HepG2 (cell line): ENCODE measurements around the gene SECTM1. TPM values are rescaled to one million over a fixed set of nuclear protein-coding genes. Genes with fewer than 3 reads are reported as not detected.

ENCODE experiments used
- CREM ChIP-seq, 2 experiments: sonication (generic) in 1 of 2; formaldehyde crosslinking in 1 of 2; IDR thresholded peaks; 2 replicates each; pipeline versions ENCODE4 v1.4.0 to v1.6.1; 2016 to 2020; ENCODE audit warnings: antibody characterized with exemption in 1 of 2, mild to moderate bottlenecking in 1 of 2, missing genetic modification reagents in 1 of 2
- DMAP1 ChIP-seq: IDR thresholded peaks from 2 replicates; pipeline ENCODE4 v1.6.1; 2016
- FOXM1 ChIP-seq: sonication (generic); formaldehyde crosslinking; IDR thresholded peaks from 2 replicates; pipeline ENCODE4 v1.5.0; 2020; ENCODE audit warnings: missing genetic modification reagents
- GFI1 ChIP-seq: sonication (generic); formaldehyde crosslinking; IDR thresholded peaks from 2 replicates; pipeline ENCODE4 v1.5.0; 2020; ENCODE audit warnings: missing genetic modification reagents, mild to moderate bottlenecking, borderline replicate concordance
- NFKBIZ ChIP-seq: IDR thresholded peaks from 2 replicates; pipeline ENCODE4 v1.6.1; 2018; ENCODE audit warnings: missing genetic modification reagents, missing compliant biosample characterization
- RAD51 ChIP-seq: fragments of 450-650 bp; IDR thresholded peaks from 2 replicates; pipeline ENCODE4 v1.6.1; 2016; ENCODE audit warnings: borderline replicate concordance
- RFXANK ChIP-seq: IDR thresholded peaks from 2 replicates; pipeline ENCODE4 v1.6.1; 2016
- RNF2 ChIP-seq: fragments of 450-650 bp; conservative IDR thresholded peaks from 2 replicates; pipeline ENCODE4 v1.6.1; 2016; ENCODE audit warnings: low read depth
- SMARCC2 ChIP-seq: fragments of 450-650 bp; IDR thresholded peaks from 2 replicates; pipeline ENCODE4 v1.6.1; 2017; ENCODE audit warnings: antibody characterized with exemption, mild to moderate bottlenecking
- SNAPC2 ChIP-seq: sonication (generic); formaldehyde crosslinking; IDR thresholded peaks from 2 replicates; pipeline ENCODE4 v1.8.1; 2022; ENCODE audit warnings: mild to moderate bottlenecking, missing genetic modification reagents
- SUZ12 ChIP-seq: fragments of 150-350 bp; IDR thresholded peaks from 2 replicates; pipeline ENCODE4 v1.6.1; 2014; ENCODE audit warnings: low read depth, low read length
- ZNF3 ChIP-seq: IDR thresholded peaks from 2 replicates; pipeline ENCODE4 v1.7.0; 2017; ENCODE audit warnings: inconsistent platforms
- ZNF510 ChIP-seq: sonication (generic); formaldehyde crosslinking; IDR thresholded peaks from 2 replicates; pipeline ENCODE4 v1.4.0; 2020; ENCODE audit warnings: low read depth, mild to moderate bottlenecking, missing genetic modification reagents
- ZNF605 ChIP-seq: sonication (generic); formaldehyde crosslinking; IDR thresholded peaks from 2 replicates; pipeline ENCODE4 v1.8.0; 2022; ENCODE audit warnings: mild to moderate bottlenecking, missing genetic modification reagents
- polyA plus RNA-seq, 8 experiments: library from polyadenylated mRNA; depleted of rRNA in 3 of 8; stranded (reverse) in 7 of 8; unstranded in 1 of 8; fragments of >200 nt; fragmentation: Illumina TruSeq in 4 of 8; extraction: Trizol in 4 of 8; gene quantifications; 2 replicates each; pipeline versions ENCODE4 v1.2.1 to v1.2.3, GENCODE V29; 2011 to 2016; ENCODE audit warnings: low read depth in 4 of 8, missing spikeins in 1 of 8, mixed read lengths in 1 of 8; ENCODE audit not compliant: insufficient read depth in 1 of 8
- total RNA-seq, 5 experiments: library from RNA; depleted of rRNA; stranded (reverse); fragments of >200 nt; fragmentation: Illumina TruSeq; extraction: Trizol; gene quantifications; 2 replicates each; pipeline ENCODE4 v1.2.3, GENCODE V29; 2016; ENCODE audit warnings: low read depth in 1 of 5
- TF ChIP-seq, protein P1 (sequence below): sonication (generic); formaldehyde crosslinking; IDR thresholded peaks from 2 replicates; pipeline ENCODE4; 2020; ENCODE audit warnings: missing genetic modification reagents, mild to moderate bottlenecking, borderline replicate concordance
- TF ChIP-seq, protein P2 (sequence below): sonication (generic); formaldehyde crosslinking; IDR thresholded peaks from 2 replicates; pipeline ENCODE4 v1.8.1; 2023; ENCODE audit warnings: mild to moderate bottlenecking, missing genetic modification reagents
- TF ChIP-seq, protein P3 (sequence below): IDR thresholded peaks from 2 replicates; pipeline ENCODE4 v1.6.1; 2016; ENCODE audit warnings: missing biosample characterization, missing genetic modification reagents, low read depth
- TF ChIP-seq, protein P4 (sequence below): sonication (generic); formaldehyde crosslinking; IDR thresholded peaks from 2 replicates; pipeline ENCODE4 v1.4.0; 2020; ENCODE audit warnings: mild to moderate bottlenecking, missing genetic modification reagents
- TF ChIP-seq, protein P5 (sequence below): sonication (generic); formaldehyde crosslinking; IDR thresholded peaks from 2 replicates; pipeline ENCODE4 v1.4.0; 2020; ENCODE audit warnings: missing genetic modification reagents

The SECTM1 gene
- total and polyA plus RNA-seq, 2 of the 13 experiments (the other 11 are each of a cell fraction or from before 2014, with no cell fraction given) = 3.5 to 5.3 TPM

DNA sequence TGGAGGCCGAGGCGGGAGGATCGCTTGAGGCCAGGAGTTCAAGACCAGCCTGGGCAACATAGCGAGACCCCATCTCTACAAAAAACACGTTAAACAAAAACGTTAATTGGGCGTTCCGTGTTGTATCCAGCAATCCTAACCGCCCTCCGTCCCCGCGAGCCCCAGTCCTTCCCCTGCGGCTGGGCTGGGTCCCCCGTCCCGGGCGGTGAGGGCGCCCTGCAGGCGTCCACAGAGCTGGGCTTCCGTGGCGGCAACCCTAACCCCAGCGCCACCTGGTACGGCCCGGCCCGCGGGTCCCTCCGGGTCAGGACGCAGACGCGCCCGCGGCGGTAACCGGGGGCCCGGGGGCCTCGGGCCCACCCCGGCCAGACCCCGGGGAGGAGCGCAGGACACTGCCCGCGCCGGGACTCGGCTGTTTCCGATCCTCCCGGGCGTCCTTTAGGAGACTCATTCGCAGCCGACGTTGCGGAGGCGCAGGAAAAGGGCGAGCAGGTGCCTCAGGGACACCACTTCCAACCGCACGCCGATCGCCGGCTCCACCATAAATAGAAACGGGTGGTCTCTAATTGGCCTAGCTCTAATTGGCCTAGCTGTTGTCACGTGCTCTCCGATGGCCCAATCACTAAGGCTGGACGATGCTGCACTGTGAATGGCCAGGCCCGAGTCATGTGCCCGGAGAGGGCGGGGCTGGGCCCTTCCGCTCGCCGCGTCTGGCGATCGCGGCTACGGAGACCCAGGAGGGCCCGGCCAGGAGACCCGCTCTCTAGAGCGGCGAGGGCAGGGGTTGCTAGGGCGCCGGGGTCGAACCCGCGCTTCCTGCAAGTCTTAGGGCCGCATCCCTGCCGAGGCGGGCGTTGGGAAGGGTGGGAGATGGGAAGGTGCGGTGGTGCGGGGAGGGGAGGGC, 41.1 kb downstream of the SECTM1 start (continued):
- TF ChIP-seq, protein P1, sequence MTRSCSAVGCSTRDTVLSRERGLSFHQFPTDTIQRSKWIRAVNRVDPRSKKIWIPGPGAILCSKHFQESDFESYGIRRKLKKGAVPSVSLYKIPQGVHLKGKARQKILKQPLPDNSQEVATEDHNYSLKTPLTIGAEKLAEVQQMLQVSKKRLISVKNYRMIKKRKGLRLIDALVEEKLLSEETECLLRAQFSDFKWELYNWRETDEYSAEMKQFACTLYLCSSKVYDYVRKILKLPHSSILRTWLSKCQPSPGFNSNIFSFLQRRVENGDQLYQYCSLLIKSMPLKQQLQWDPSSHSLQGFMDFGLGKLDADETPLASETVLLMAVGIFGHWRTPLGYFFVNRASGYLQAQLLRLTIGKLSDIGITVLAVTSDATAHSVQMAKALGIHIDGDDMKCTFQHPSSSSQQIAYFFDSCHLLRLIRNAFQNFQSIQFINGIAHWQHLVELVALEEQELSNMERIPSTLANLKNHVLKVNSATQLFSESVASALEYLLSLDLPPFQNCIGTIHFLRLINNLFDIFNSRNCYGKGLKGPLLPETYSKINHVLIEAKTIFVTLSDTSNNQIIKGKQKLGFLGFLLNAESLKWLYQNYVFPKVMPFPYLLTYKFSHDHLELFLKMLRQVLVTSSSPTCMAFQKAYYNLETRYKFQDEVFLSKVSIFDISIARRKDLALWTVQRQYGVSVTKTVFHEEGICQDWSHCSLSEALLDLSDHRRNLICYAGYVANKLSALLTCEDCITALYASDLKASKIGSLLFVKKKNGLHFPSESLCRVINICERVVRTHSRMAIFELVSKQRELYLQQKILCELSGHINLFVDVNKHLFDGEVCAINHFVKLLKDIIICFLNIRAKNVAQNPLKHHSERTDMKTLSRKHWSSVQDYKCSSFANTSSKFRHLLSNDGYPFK (CRISPR knock-in tag) = peak; percentile 58; the same call in 1 of the 2 replicates
- 0 out of 2 replicates have a peak, but pooled peaks have one; percentile 36 for TF ChIP-seq ZNF3
- TF ChIP-seq FOXM1 (CRISPR knock-in tag) = no peak
- TF ChIP-seq, protein P2, sequence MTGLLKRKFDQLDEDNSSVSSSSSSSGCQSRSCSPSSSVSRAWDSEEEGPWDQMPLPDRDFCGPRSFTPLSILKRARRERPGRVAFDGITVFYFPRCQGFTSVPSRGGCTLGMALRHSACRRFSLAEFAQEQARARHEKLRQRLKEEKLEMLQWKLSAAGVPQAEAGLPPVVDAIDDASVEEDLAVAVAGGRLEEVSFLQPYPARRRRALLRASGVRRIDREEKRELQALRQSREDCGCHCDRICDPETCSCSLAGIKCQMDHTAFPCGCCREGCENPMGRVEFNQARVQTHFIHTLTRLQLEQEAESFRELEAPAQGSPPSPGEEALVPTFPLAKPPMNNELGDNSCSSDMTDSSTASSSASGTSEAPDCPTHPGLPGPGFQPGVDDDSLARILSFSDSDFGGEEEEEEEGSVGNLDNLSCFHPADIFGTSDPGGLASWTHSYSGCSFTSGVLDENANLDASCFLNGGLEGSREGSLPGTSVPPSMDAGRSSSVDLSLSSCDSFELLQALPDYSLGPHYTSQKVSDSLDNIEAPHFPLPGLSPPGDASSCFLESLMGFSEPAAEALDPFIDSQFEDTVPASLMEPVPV (CRISPR knock-in tag) = peak; percentile 84
- TF ChIP-seq SUZ12 = no peak
- no peak for TF ChIP-seq ZNF510 (CRISPR knock-in tag)
- TF ChIP-seq CREM (IDR thresholded peaks at IDR 0.05) = peak; percentile 37
- TF ChIP-seq CREM (CRISPR knock-in tag; IDR thresholded peaks at IDR 0.05) = no peak
- TF ChIP-seq, protein P3, sequence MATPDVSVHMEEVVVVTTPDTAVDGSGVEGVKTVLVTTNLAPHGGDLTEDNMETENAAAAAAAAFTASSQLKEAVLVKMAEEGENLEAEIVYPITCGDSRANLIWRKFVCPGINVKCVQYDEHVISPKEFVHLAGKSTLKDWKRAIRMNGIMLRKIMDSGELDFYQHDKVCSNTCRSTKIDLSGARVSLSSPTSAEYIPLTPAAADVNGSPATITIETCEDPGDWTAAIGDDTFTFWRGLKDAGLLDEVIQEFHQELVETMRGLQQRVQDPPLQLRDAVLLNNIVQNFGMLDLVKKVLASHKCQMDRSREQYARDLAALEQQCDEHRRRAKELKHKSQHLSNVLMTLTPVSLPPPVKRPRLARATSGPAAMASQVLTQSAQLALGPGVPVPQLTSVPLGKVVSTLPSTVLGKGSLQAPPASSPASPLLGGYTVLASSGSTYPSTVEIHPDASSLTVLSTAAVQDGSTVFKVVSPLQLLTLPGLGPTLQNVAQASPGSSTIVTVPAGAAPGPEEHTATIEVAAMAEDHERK (CRISPR knock-in tag) = no peak
- TF ChIP-seq RFXANK = no peak
- peak; percentile 98 for TF ChIP-seq RAD51
- TF ChIP-seq, protein P4, sequence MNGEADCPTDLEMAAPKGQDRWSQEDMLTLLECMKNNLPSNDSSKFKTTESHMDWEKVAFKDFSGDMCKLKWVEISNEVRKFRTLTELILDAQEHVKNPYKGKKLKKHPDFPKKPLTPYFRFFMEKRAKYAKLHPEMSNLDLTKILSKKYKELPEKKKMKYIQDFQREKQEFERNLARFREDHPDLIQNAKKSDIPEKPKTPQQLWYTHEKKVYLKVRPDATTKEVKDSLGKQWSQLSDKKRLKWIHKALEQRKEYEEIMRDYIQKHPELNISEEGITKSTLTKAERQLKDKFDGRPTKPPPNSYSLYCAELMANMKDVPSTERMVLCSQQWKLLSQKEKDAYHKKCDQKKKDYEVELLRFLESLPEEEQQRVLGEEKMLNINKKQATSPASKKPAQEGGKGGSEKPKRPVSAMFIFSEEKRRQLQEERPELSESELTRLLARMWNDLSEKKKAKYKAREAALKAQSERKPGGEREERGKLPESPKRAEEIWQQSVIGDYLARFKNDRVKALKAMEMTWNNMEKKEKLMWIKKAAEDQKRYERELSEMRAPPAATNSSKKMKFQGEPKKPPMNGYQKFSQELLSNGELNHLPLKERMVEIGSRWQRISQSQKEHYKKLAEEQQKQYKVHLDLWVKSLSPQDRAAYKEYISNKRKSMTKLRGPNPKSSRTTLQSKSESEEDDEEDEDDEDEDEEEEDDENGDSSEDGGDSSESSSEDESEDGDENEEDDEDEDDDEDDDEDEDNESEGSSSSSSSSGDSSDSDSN = peak; percentile 88; the same call in 1 of the 2 replicates
- TF ChIP-seq, protein P5, sequence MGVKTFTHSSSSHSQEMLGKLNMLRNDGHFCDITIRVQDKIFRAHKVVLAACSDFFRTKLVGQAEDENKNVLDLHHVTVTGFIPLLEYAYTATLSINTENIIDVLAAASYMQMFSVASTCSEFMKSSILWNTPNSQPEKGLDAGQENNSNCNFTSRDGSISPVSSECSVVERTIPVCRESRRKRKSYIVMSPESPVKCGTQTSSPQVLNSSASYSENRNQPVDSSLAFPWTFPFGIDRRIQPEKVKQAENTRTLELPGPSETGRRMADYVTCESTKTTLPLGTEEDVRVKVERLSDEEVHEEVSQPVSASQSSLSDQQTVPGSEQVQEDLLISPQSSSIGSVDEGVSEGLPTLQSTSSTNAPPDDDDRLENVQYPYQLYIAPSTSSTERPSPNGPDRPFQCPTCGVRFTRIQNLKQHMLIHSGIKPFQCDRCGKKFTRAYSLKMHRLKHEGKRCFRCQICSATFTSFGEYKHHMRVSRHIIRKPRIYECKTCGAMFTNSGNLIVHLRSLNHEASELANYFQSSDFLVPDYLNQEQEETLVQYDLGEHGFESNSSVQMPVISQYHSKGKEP = no peak
- peak; percentile 94; the same call in 1 of the 2 replicates for TF ChIP-seq SNAPC2 (CRISPR knock-in tag)
- TF ChIP-seq RNF2 = peak; percentile 90; the same call in 1 of the 2 replicates
- TF ChIP-seq GFI1 = peak; percentile 43
- TF ChIP-seq SMARCC2 = no peak
- TF ChIP-seq ZNF605 (CRISPR knock-in tag) = peak; percentile 61; the same call in 1 of the 2 replicates
- TF ChIP-seq DMAP1 (CRISPR knock-in tag) = no peak; the same call in 1 of the 2 replicates
- 0 out of 2 replicates have a peak, but pooled peaks have one; percentile 68 for TF ChIP-seq NFKBIZ
